Brain microvascular endothelial cell (primary cell): Measurements from ENCODE around the gene HLA-DOA.
A peak's percentile ranks its signal among the peaks of the same experiment; 100 is the strongest.

ENCODE experiments used
- DNase-seq: peaks from one replicate; pipeline ENCODE4 v3.0.0-alpha.2; 2020
- H3K27ac ChIP-seq: fragments of 250-450 bp; sonication (Bioruptor Pico); 2 replicates; pipeline ENCODE4 v1.5.1; 2020; ENCODE audit warnings: mild to moderate bottlenecking, moderate library complexity
- H3K27me3 ChIP-seq: fragments of 250-450 bp; sonication (Bioruptor Pico); replicated peaks from 2 replicates; pipeline ENCODE4 v1.5.1; 2020; ENCODE audit warnings: mild to moderate bottlenecking
- H3K36me3 ChIP-seq: fragments of 250-450 bp; sonication (Bioruptor Pico); replicated peaks from 2 replicates; pipeline ENCODE4 v1.5.1; 2020; ENCODE audit warnings: mild to moderate bottlenecking
- H3K4me3 ChIP-seq: 2 replicates; pipeline ENCODE4 v1.5.1; 2011; ENCODE audit warnings: low read depth, mild to moderate bottlenecking, control low read depth, low read length, moderate library complexity
- CTCF ChIP-seq: IDR thresholded peaks from 2 replicates; pipeline ENCODE4 v1.5.1; 2011; ENCODE audit warnings: low read depth, mild to moderate bottlenecking, moderate library complexity, low read length, control low read depth, inconsistent platforms; ENCODE audit errors: missing control alignments
- in situ Hi-C: cut with HindIII; loops from 2 replicates; pipeline ENCODE4 v1.10.0; 2017; ENCODE audit warnings: low sequenced_read_pairs, low pct_ligation_motif_present

The HLA-DOA gene

GRCh38 chr6:32962213-32962826 is 47.1 kb downstream of the HLA-DOA start:
- Histone ChIP-seq H3K27ac (no peak overlapping the region), H3K4me3 (no peak overlapping the region), H3K27me3 (no peaks in the 10 kb centered on the region), H3K36me3 (no peaks in the 10 kb centered on the region)
- DNase-seq: no peak
- TF ChIP-seq CTCF: no peak
- in situ Hi-C loops: no loop called here

GRCh38 chr6:32960563-32960962 is 48.8 kb downstream of the HLA-DOA start:
- no peaks in the 10 kb centered on the region for H3K36me3 ChIP-seq
- in situ Hi-C loops: no loop called here
- H3K27ac ChIP-seq: no peak overlapping the region
- no peak overlapping the region for H3K4me3 ChIP-seq
- TF ChIP-seq CTCF: no peak
- H3K27me3 ChIP-seq: no peaks in the 10 kb centered on the region
- no peak for DNase-seq

- in situ Hi-C loops: no loop called here
- no peak for DNase-seq
- H3K27me3 ChIP-seq: no peaks in the 10 kb centered on the region
Measured at GRCh38 chr6:32956176-32956575, 53.2 kb downstream of the HLA-DOA start.

GRCh38 chr6:32954986-32955802 is 54.2 kb downstream of the HLA-DOA start:
- DNase-seq: no peak
- H3K27me3 ChIP-seq: no peaks in the 10 kb centered on the region
- peak; percentile 63 for TF ChIP-seq CTCF
- in situ Hi-C loops: no loop called here
- H3K4me3 ChIP-seq: no peak overlapping the region
- no peak overlapping the region for H3K27ac ChIP-seq
- no peaks in the 10 kb centered on the region for H3K36me3 ChIP-seq

More at GRCh38 chr6:32956176-32956575, 53.2 kb downstream of the HLA-DOA start:
- Histone ChIP-seq H3K4me3 (no peak overlapping the region), H3K27ac (no peak overlapping the region), H3K36me3 (no peaks in the 10 kb centered on the region)
- no peak for TF ChIP-seq CTCF

- no peak overlapping the region for H3K27ac ChIP-seq
- no peak overlapping the region for H3K4me3 ChIP-seq
- in situ Hi-C loops: no loop called here
- H3K36me3 ChIP-seq: no peaks in the 10 kb centered on the region
- H3K27me3 ChIP-seq: no peaks in the 10 kb centered on the region
- no peak for DNase-seq
- TF ChIP-seq CTCF: no peak
Measured at GRCh38 chr6:32954267-32954666, 55.1 kb downstream of the HLA-DOA start.
